Esophagus squamous epithelium (tissue), 4 donors: ENCODE results near the gene GDI2.

Experiments
- CTCF ChIP-seq, 6 experiments: fragments of 450-650 bp in 4 of 6; fragments of 200-600 bp in 2 of 6; sonication (generic) in 2 of 6; IDR thresholded peaks; one replicate each; pipeline ENCODE4 v1.5.1; 2016 to 2019; ENCODE audit warnings: antibody characterized with exemption in 6 of 6, mild to moderate bottlenecking in 4 of 6, moderate library complexity in 4 of 6
- POLR2A ChIP-seq, 4 donors: fragments of 450-650 bp; IDR thresholded peaks; one replicate each; pipeline ENCODE4 v1.6.1; 2017; ENCODE audit warnings: antibody characterized with exemption in 4 of 4, mild to moderate bottlenecking in 4 of 4, moderate library complexity in 3 of 4

GRCh38 chr10:5812283-5813090 is 747 bp downstream of the GDI2 start:
- no peak for TF ChIP-seq CTCF (IDR thresholded peaks at IDR 0.05)
- TF ChIP-seq POLR2A (IDR thresholded peaks at IDR 0.05): no peak
